GM19099 (cell line): Measurements from ENCODE around the gene TINCR.

Experiments
- POLR2A ChIP-seq: IDR thresholded peaks from 3 replicates; pipeline ENCODE4 v1.6.1; 2011; ENCODE audit warnings: low read depth; ENCODE audit not compliant: insufficient read length; ENCODE audit errors: extremely low read depth

Gene TINCR

GRCh38 chr19:5512715-5513114 is 55.0 kb downstream of the TINCR start:
- TF ChIP-seq POLR2A, result no peak
